ENCODE data around the gene CUL5.

GRCh38 chr11:108125096-108125495 lies 116.4 kb downstream of the CUL5 start:
- TF ChIP-seq EZH2 (IDR thresholded peaks at IDR 0.05; ENCODE audit: borderline replicate concordance, low read length) = no peak
- no peak for TF ChIP-seq CTCF (IDR thresholded peaks at IDR 0.05; ENCODE audit: low read length)
